Nephron (organoid): ENCODE measurements around the gene GLT8D2.

ENCODE experiments used
- H3K27ac Mint-ChIP-seq, 3 experiments: 2 replicates each; pipeline ENCODE4 v1.8.0; 2020; ENCODE audit warnings: mixed read lengths in 3 of 3, mild to moderate bottlenecking in 2 of 3, moderate library complexity in 1 of 3
- H3K27me3 Mint-ChIP-seq: 2 replicates; pipeline ENCODE4 v1.8.0; 2021; ENCODE audit warnings: low read depth, mild to moderate bottlenecking, moderate library complexity, mixed read lengths
- H3K36me3 Mint-ChIP-seq: 2 replicates; pipeline ENCODE4 v1.8.0; 2020; ENCODE audit warnings: low read depth, mixed read lengths
- H3K4me1 Mint-ChIP-seq: 2 replicates; pipeline ENCODE4 v1.8.0; 2020; ENCODE audit warnings: mixed read lengths
- H3K4me3 Mint-ChIP-seq, 3 experiments: 2 replicates each; pipeline ENCODE4 v1.8.0; 2020; ENCODE audit warnings: mild to moderate bottlenecking in 3 of 3, mixed read lengths in 3 of 3, moderate library complexity in 2 of 3
- H3K9me3 Mint-ChIP-seq: 2 replicates; pipeline ENCODE4 v1.8.0; 2020; ENCODE audit warnings: mixed read lengths
- TF ChIP-seq, protein P1 (sequence below), 3 experiments: fragments of 200-600 bp; sonication (generic); IDR thresholded peaks; one replicate each; pipeline ENCODE4 v1.5.0; 2021; ENCODE audit warnings: antibody characterized with exemption in 3 of 3; ENCODE audit not compliant: unreplicated experiment in 3 of 3

GLT8D2 gene

DNA sequence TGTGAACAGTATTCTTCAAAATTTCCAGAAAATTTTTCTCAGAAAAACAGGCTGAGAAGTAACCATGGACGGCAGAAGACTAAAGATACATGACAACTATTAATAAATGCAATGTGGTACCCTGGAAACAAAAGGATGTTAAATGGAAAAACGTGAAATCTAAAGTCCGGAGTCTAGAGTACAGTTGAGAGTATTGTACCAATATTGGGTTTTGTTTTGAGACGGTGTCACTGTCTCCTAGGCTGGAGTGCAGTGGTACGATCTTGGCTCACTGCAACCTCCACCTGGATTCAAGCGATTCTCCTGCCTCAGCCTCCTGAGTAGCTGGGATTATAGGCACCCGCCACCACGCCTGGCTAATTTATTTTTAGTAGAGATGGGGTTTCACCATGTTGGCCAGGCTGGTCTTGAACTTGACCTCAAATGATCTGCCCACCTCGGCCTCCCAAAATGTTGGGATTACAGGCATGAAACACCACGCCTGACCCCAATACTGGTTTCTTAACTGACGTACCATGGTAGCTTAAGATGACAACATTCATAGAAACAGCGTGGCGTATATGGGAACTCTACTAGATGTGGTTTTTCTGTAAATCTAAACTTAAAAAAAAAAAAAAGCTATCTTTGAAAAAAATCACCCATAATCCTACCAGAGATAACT, 101.1 kb downstream of the GLT8D2 start:
- Mint-ChIP-seq H3K27ac (no peak overlapping the region), H3K9me3 (no peaks in the 10 kb centered on the region), H3K4me1 (peaks cover 4% of the 10 kb centered on the region), H3K36me3 (peaks cover 86% of the 10 kb centered on the region), H3K27me3 (no peaks in the 10 kb centered on the region), H3K4me3 (no peak overlapping the region)
- TF ChIP-seq, protein P1, sequence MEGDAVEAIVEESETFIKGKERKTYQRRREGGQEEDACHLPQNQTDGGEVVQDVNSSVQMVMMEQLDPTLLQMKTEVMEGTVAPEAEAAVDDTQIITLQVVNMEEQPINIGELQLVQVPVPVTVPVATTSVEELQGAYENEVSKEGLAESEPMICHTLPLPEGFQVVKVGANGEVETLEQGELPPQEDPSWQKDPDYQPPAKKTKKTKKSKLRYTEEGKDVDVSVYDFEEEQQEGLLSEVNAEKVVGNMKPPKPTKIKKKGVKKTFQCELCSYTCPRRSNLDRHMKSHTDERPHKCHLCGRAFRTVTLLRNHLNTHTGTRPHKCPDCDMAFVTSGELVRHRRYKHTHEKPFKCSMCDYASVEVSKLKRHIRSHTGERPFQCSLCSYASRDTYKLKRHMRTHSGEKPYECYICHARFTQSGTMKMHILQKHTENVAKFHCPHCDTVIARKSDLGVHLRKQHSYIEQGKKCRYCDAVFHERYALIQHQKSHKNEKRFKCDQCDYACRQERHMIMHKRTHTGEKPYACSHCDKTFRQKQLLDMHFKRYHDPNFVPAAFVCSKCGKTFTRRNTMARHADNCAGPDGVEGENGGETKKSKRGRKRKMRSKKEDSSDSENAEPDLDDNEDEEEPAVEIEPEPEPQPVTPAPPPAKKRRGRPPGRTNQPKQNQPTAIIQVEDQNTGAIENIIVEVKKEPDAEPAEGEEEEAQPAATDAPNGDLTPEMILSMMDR (IDR thresholded peaks at IDR 0.05; ENCODE audit: unreplicated experiment in 3 of 3) = no peak

DNA sequence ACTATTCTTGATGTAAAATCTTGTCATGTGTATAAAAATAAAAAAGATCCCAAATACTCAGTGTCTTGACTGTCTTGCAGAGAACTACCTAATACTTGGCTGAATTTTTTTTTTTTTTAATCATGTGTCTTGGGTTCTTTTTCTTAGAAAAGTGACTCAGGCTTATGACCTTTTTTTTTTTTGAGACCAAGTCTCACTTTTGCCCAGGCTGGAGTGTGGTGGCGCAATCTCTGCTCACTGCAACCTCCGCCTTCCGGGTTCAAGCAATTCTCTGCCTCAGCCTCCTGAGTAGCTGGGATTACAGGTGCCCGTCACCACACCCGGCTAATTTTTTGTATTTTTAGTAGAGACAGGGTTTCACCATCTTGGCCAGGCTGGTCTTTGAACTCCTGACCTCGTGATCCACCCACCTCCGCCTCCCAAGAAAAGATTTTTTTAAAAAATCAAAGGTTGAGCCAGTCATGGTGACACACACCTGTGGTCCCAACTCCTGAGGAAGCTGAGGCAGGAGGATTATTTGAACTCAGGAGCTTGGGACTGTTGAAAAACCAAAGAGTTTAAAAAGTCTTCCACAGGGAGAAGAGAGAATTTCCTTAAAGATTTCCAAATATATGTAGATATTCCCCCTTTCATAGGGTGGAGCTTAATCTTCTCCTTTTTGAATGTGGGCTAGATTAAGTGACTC, 102.0 kb downstream of the GLT8D2 start:
- peaks cover 85% of the 10 kb centered on the region for H3K36me3 Mint-ChIP-seq
- H3K4me3 Mint-ChIP-seq = no peak overlapping the region
- peaks cover 4% of the 10 kb centered on the region for H3K4me1 Mint-ChIP-seq
- H3K9me3 Mint-ChIP-seq = no peaks in the 10 kb centered on the region
- TF ChIP-seq, protein P1 (IDR thresholded peaks at IDR 0.05; ENCODE audit: unreplicated experiment in 3 of 3) = no peak
- H3K27me3 Mint-ChIP-seq = no peaks in the 10 kb centered on the region
- no peak overlapping the region for H3K27ac Mint-ChIP-seq

DNA sequence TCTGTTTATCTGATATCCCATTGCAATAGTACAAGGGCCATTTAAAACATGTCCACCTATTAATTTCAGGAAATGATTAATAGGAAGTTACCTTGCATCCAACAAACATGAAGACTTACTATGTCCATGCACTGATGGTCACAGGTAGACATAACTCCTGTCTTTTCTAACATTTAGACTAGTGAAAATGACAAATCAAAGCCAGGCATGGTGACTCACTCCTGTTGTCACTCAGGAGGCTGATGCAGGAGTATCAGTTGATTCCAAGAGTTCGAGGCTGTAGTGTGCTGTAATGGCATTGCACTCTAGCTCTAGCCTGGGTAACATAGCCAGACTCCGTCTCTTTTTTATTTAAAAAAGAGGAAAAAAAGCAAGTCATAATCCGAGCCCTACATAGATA, 105.0 kb downstream of the GLT8D2 start:
- H3K9me3 Mint-ChIP-seq = no peaks in the 10 kb centered on the region
- H3K36me3 Mint-ChIP-seq = peaks cover 92% of the 10 kb centered on the region

More for the DNA sequence above, 105.0 kb downstream of the GLT8D2 start:
- Mint-ChIP-seq H3K4me3 (no peak overlapping the region), H3K4me1 (no peaks in the 10 kb centered on the region), H3K27ac (no peak overlapping the region), H3K27me3 (no peaks in the 10 kb centered on the region)
- TF ChIP-seq, protein P1 (IDR thresholded peaks at IDR 0.05; ENCODE audit: unreplicated experiment in 3 of 3) = no peak
